ENCODE measurements around the gene BMP10.

Gene BMP10

DNA sequence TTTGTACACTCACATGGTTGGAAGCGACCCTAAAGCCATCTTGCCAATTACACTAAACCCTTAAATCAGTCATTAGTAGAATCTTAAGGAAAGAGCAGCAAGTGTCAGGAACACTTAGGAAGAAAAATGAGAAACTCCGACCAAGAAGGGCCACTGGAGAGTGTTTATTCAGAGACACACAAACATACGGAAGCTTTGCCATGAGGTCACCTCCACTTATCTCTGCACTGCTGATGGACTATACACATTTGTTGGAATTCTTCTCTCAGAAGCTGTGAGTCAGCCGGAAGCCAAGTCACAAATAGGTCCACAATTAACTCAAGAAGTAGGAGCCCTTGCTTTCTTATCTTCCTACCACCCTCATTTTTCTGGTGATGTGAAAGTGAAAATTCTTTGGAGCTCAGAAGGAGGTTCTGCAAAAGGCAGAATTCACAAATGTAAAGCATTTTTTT, 21.6 kb downstream of the BMP10 start:
- DNase-seq = no peak

DNA sequence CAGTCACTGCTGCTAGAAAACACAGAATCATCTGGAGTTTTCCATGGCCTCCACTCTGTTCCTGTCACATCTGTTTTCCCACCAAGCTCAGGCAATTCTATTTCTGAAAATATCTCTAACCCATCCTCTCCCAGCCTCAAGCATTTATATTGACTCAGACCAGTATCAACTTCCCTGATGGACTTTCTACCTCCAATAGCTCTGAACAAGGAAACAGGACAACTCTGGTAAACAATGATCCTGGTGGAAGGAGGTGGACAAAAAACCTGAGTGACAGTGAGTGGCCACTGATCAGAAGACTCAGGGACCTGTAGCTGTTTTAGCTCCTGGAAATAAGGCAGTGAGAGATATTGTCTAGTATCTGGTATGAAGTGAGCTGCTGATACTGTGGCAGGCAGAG, 23.4 kb downstream of the BMP10 start:
- no peak for DNase-seq

DNA sequence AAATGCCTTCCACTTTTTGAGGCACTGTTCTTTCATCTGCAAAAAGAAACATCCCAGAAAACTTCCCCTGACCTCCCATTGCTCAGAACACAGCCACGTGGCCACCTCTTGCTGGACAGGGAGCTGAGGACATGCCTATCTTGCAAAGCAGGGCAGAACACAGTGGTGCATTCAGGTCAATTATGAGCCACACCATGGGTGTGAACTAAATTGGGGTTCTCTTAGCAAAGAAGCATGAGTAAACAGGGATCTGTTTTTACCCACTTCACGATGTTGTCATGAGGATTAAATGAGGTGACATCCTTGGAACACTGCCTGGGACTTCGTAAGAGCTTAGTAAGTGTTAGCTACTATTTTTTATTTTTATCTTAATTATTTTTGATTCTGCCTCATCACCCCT, 25.1 kb downstream of the BMP10 start:
- DNase-seq = no peak

DNA sequence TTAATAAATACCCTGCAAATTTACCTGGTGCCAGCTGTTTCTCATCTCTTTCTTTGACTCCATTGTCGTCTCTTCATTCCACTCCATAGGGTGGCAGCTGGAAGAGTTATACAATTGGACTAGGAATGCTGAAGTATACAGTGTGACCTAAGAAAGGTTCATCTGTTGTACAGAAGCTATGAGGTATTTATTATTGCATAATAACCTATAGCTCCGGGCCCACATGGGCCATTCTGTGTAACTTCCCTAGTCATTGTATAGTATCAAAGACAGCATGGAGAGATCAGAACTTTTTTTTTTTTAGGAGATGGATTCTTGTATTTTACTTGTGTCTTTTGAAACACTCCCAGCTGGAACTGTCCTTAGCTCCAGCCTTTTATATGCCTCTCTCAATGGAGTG, 26.2 kb downstream of the BMP10 start:
- no peak for DNase-seq

DNA sequence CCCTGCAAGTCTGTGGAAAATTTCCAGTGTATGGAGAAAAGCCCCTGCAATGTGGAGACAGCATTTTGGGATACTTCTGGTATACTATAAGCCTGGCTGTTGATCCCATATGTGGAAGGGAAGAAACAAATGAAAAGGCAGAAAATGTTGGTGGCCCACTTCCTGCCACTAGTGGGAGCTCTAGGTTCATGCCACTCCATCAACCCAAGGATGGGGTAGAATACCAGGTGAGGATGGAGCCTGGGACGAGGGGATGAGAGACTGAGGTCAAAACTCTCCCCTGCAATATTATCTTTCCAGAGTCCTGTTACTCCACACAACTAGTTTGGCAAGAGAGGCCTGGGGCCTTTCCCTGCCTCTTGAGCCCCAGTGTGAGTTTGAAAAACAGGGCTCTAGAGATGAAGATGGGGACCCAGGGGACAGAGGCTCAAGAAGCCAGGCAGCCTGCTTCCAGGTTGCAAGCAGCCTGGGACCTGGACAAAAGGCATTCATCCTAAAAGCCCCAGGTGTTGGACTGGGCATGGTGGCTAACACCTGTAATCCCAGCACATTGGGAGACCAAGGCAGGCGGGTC, 31.9 kb downstream of the BMP10 start:
- DNase-seq = peak in 1 of 2 donors; percentile 30

DNA sequence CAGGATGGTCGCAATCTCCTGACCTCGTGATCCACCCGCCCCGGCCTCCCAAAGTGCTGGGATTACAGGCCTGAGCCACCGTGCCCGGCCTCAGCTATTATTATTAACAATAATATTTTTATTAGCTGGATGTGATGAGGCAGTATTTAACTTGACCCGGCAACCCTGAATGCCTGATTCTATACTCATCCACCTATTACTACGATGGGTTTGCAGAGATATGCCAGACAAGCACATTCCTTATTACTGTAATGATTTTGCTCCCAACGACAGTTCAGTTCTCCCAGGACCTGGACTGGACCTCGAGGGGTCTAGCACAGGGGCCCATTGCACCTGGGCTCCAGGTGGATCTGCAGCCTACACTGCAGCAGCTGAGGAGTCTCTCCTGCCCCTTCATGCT, 32.6 kb downstream of the BMP10 start:
- DNase-seq = no peak

DNA sequence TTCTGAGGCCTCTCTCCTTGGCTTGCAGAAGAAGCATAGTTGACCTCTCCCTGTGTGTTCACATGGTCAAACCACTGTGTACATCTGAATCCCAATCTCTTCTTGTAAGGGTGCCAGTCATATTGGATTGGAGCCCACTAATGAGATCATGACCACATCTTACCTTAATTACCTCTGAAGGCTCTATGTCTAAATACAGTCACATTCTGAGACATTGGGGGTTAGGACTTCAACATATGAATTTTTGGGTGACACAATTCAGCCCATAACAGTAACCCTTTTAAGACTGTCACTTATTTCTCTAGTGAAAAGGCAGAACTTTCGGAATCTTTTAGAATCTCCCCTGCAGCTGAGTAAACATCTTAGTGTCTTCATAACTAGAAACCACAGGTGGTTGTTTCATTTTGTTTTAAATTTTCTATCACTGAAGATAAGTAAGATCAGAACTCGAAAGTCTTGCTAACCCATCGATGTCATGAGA, 33.3 kb downstream of the BMP10 start:
- DNase-seq = no peak

DNA sequence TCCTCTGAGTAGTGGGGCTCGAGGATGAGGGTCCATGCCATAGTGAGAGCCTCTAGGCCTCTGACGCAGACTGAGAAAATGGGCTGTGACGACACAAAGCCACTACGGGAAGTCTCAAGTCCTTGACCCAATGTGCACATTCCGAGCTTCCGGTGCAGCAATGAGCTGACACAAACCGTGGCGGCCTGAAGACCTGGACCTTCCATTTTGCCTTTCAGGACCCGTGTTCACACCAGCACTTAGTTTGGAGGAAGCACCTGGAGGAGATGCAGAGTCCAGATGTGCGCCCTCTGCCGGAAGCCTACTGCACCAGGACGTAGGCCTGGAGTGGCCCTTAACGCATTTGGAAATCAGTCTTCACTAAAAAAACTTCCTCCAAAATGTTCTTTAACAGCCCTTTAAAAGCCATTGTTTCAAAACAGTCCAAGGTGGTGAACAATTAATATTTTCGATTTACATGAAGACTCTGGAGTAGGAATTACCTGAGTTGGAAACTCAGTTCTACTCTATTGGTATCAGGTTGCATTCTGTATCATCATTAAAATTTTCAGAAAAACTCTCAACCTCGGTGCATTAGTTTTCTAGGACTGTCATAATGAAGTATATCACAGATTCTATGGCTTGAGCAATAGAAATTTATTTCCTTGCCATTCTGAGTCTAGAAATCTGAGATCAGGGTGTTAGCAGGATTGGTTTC, 33.9 kb downstream of the BMP10 start:
- peak; percentile 64 to 65 for DNase-seq

DNA sequence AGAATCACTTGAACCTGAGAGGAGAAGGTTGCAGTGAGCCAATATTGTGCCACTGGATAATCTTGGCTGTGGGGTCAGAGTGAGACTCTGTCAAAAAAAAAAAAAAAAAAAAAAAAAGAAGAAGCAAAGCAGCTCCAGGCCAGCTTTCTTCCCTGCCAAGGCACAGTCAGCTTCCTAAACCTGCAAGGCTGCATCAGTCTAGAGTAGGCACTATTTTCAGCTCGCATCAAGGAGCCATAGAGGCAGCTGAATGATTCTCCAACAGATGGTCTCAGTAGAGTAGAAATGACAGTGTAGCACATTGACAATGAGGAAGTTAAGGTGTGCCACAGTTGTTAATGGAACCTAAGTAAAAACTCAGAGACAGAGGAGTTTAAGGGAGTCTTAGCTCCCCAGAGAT, 35.6 kb downstream of the BMP10 start:
- no peak for DNase-seq

DNA sequence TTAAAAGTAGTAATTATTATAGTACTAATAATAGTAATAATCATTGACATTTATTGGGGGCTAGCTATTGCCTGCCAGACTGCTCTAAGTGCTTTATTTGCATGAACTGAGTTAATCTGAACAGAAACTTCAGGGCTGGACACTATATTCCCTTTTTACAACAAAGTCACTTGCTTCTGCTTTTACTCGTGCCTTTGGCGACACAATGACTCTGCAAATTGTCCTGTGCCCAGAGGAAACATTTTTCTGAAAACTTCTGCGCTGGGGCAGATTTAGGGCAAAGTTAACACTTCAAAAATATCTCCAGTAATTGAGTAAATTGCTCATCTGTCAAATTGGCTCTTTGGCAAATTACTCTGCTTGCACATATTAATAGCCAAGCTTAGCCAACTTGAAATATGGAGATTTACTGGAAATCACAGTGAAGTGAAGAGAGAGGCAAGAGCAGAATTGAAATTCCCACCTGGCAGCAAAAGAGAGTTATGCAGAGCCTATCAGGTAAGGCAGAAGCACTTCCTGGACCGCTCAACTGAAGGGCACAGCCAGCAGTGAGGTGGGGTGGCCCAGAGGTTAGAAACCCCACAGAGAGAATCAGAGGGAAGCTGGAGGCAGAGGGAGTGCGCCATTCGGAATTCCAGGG, 36.3 kb downstream of the BMP10 start:
- no peak for DNase-seq

DNA sequence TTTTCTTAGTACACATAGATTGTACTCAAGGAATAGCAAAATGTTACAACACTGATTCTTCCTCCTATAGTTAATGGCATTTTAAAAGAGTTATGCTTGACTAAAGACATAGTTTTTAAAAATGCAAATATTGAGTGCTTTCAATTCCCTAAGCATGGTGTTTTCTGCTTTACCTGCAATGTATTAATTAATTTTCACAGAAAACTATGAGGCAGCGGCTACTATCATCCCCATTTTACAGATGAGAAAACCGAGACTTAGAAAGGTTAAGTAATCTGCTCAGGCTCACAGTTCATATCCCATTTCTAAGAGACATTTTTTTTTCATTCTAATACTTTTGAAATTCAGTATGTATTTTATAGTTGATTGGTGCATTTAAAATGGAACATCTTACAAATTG, 38.0 kb downstream of the BMP10 start:
- no peak for DNase-seq

DNA sequence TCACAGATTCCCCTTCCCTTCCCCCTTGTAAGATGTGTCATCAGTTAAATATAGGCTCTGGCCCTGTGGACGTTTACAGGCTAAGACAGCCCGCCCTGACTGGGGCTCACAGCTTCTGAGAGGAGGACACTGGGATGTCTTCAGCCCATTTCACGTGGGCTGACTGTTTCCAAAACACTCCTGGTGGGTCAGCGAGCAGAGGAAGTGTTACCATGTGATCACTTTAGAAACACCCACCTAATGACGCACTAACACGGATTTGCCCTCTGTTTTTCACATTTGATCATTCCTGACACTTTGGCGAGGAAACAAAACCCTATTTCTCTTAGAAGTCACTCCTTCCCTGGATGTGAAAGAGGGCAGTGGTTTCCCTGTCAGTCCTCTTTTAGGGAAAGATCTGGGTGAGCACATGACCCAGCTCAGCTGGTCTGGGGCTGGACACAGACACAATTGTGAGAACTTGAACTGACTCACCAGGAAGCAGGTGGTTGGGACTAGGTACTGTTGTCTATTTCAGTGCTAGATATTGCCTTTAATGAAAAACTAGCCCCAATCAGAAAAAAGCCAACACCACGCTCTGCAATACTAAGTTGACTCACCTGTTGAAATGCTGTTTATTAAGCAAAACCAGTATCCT, 38.8 kb downstream of the BMP10 start:
- DNase-seq = peak; percentile 20 to 35

DNA sequence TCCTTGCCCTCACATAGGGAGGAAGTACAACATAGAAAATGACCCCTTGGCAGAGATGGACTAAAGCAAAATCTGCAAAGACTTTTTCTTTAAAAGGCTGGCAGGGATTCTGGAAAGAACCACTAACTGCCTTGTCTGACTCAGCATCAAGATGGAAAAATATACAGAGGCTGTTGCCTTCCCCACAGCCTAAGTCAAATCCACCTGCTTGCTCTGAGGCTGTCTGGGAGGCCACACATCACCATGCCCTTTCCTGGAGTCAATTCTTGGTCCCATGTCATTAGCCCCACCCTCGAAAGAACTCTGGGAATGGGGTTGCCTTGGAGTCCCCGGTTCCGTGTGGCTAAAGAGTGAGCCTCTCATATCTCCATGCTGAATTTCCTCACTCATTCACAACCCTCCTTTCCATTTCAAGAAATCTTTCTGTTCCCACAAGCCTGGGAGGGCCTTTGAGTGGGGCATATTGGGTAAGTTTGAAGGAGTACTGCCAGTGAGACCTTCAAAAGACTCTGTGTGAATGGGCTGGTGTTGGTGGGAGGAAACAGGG, 39.4 kb downstream of the BMP10 start:
- no peak for DNase-seq

DNA sequence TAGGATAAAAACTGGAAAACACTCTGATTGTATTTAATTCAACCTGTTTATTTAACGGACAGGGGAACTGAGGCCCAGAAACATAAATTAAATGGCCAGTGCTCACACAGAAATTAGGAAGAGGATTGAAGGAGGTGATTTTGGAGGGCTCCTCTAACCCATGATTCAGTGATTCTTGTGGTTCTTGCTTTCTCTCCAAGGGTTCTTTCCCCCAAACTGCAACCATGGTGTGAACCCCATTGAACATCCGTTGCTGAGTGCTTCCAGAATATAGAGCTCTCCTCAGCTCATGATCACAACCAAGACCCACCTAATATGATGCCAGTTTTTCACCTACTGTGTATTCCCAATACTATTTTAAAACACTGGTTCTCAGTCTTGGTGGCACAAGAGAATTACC, 41.4 kb downstream of the BMP10 start:
- DNase-seq = no peak

DNA sequence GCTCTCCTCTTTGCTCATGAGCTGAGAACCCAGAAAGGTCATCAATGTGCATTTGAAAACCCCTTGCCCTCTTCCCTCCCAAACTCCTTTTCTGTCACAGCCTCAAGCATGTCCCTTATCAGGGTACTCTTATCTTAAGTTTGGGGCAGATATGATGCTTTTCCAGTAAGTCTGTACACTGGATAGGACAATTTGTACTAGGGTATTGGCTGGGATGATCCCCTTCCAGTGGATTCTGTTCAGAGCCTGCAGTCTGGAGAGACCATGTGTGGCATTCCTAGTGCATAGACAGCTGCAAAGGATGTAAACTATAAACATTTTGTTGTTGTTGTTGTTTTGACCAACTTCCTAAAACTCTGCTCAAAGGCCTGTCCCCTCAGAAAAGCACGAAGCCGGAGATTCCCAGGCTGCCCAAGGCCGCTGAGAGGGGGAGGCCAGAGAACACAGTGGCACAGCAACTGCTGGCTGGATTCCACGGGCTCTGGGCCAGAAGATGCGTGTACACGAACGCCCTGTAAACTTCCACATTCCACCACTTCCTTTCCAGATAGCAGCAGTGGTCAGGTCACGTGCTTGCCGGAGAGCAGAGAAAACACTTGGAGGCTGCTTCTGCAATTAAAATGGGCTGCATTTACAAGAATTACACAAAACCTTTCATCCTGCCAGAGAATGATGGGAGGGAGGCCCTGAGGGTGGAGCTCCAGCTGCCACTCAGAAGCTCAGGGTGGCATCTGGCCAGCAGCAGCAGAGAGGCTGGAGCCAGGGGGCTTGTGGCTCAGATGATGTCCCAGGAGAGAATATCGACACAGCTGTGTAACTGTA, 42.1 kb downstream of the BMP10 start:
- peak; percentile 36 to 38 for DNase-seq

DNA sequence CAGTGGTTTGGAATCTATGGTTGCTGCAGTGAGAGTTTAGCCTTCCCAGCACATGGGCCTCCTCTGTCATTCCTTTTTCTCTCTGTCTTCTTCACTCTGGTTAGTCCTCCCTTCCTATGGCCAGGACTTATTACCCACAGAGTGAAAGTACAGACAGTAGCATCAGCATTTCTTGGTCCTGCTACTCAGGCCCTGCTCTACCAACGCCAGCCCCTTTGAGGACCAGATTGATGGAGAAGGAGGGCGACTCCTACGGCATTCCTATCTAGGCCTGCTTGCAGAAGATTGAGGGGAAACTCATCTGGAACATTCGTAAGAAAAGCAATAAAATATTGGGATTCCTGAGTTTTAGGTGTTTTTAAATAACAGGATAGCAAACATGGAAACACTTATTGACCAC, 43.5 kb downstream of the BMP10 start:
- DNase-seq = no peak

DNA sequence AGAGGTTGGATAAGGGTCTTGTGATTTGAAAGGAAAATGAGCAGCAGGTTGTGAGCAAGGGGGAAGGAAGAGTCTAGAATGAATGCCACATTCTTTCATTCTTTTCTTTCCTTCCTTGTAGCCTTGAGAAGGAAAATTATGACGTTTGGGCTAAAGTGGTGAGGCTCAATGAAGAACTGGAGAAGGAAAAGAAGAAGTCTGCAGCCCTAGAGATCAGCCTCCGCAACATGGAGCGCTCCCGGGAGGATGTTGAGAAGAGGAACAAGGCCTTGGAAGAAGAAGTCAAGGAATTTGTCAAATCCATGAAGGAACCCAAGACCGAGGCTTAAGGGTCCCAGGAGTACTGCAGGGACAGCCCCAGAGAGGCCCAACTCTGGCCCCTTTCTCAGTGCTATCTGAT, 45.3 kb downstream of the BMP10 start:
- DNase-seq = no peak

DNA sequence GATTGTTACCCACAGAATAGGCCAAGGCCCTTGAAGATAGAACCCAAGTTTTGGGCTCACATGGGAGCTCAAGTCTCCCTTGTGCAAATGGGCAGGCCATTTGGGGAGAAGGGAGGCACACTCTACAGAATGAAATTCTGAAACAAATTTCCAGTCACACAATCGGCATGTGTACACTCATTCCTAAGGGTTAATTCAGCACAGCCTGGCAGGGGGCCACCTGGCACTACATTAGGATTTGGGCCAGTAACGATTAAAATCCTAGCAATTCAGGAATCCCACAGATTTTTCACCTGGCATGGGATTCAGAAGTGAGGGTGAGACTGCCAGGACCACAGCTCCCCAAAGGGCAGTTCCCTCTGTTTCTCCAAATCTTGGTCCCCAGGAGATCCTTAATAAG, 46.4 kb downstream of the BMP10 start:
- DNase-seq = no peak

DNA sequence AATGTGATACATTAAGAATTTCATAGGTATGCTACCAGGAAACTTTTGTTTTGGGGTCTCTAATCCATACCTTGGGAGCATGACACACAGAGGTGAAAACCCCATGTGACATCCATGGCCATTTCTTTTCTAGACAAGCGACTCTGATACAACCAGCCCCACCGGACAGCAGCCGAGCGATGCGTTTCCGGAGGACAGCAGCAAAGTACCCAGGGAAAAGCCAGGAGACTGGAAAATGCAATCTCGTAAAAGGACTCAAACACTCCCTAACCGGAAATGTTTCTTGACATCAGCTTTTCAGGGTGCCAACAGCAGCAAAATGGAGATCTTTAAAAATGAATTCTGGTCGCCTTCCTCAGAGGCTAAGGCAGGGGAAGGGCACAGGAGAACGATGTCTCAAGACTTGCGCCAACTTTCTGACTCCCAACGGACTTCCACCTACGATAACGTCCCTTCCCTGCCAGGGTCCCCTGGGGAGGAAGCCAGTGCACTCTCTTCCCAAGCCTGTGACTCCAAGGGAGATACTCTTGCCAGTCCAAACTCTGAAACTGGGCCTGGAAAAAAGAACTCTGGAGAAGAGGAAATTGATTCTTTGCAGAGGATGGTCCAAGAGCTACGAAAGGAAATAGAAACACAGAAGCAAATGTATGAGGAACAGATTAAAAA, 48.9 kb downstream of the BMP10 start:
- no peak for DNase-seq

DNA sequence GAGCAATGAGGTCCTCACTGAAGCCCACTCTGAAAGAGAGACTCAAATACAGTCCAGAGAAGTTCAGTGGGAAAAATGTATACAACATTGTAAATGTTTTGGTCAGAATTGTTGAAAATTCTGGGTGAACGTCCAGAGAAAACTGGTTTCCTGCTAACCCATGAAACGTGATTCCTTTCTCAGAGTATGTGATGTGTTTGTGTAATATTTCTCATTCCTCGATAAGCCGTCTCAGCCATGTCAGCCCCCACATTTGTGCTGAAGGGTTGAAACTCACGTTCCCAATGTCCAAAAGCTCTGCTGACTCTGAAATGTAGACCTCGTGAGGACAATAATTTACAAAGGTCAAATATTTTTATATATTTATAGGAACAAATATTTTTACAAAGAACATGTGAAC, 51.6 kb downstream of the BMP10 start:
- no peak for DNase-seq

DNA sequence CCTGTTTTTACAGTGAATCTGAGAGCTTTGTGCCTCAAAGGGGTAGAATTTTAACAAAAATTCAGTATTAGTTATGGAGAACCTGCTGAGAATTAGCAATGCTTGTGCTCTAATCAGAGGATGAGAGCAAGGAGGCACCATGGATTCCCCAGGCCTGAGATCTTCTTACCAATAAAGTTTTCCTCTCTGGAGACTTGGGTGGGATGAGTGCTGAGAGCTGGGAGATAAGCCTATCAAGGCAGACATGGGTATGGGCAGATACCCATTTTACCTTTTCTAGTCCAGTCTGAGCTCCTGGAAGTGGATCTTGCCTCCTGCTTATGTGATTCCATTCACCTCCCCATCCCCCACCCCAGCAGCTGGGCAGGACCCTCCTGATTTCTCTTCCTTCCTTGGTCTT, 53.9 kb downstream of the BMP10 start:
- no peak for DNase-seq

Measured in stimulated activated CD4-positive, alpha-beta T cell treated with anti-CD3 and anti-CD28 coated beads, Interleukin-2, amount 100 ng/mL, for 48 hours (primary cell).